ENCODE data around the gene LPCAT2.

Gene LPCAT2

GRCh38 chr16:55487048-55487803 is 21.6 kb upstream of the LPCAT2 start:
- TF ChIP-seq TEAD4 (IDR thresholded peaks at IDR 0.05) (no peak), USF1 (IDR thresholded peaks at IDR 0.05) (no peak), ZBTB7A (IDR thresholded peaks at IDR 0.05; ENCODE audit: low read depth) (no peak), TAF1 (IDR thresholded peaks at IDR 0.05; ENCODE audit: low read depth) (no peak), EP300 (IDR thresholded peaks at IDR 0.05; ENCODE audit: borderline replicate concordance) (no peak), YY1 (IDR thresholded peaks at IDR 0.05; ENCODE audit: low read depth) (no peak), CREB1 (IDR thresholded peaks at IDR 0.05; ENCODE audit: low read depth) (no peak), EGR1 (IDR thresholded peaks at IDR 0.05) (no peak), FOXM1 (IDR thresholded peaks at IDR 0.05; ENCODE audit: borderline replicate concordance, low read depth) (no peak), NFIC (IDR thresholded peaks at IDR 0.05) (no peak), MAX (IDR thresholded peaks at IDR 0.05) (no peak), RAD21 (IDR thresholded peaks at IDR 0.05; ENCODE audit: low read depth) (no peak), TCF12 (IDR thresholded peaks at IDR 0.05; ENCODE audit: low read depth) (no peak), CEBPB (IDR thresholded peaks at IDR 0.05) (no peak), REST (IDR thresholded peaks at IDR 0.05; ENCODE audit: low read depth) (no peak)

GRCh38 chr16:55488306-55488705 is 20.6 kb upstream of the LPCAT2 start:
- TF ChIP-seq TEAD4 (IDR thresholded peaks at IDR 0.05) (no peak), USF1 (IDR thresholded peaks at IDR 0.05) (no peak), EP300 (IDR thresholded peaks at IDR 0.05; ENCODE audit: borderline replicate concordance) (no peak), ZBTB7A (IDR thresholded peaks at IDR 0.05; ENCODE audit: low read depth) (no peak), FOXM1 (IDR thresholded peaks at IDR 0.05; ENCODE audit: borderline replicate concordance, low read depth) (no peak), TCF12 (IDR thresholded peaks at IDR 0.05; ENCODE audit: low read depth) (no peak), EGR1 (IDR thresholded peaks at IDR 0.05) (no peak), CREB1 (IDR thresholded peaks at IDR 0.05; ENCODE audit: low read depth) (no peak), MAX (IDR thresholded peaks at IDR 0.05) (no peak), YY1 (IDR thresholded peaks at IDR 0.05; ENCODE audit: low read depth) (no peak), RAD21 (IDR thresholded peaks at IDR 0.05; ENCODE audit: low read depth) (no peak), CEBPB (IDR thresholded peaks at IDR 0.05) (no peak), REST (IDR thresholded peaks at IDR 0.05; ENCODE audit: low read depth) (no peak)

- TF ChIP-seq CREB1 (IDR thresholded peaks at IDR 0.05; ENCODE audit: low read depth) (no peak), RAD21 (IDR thresholded peaks at IDR 0.05; ENCODE audit: low read depth) (no peak), USF1 (IDR thresholded peaks at IDR 0.05) (no peak), NFIC (IDR thresholded peaks at IDR 0.05) (no peak), YY1 (IDR thresholded peaks at IDR 0.05; ENCODE audit: low read depth) (no peak), FOXM1 (IDR thresholded peaks at IDR 0.05; ENCODE audit: borderline replicate concordance, low read depth) (no peak), REST (IDR thresholded peaks at IDR 0.05; ENCODE audit: low read depth) (no peak), EGR1 (IDR thresholded peaks at IDR 0.05) (no peak), ZBTB7A (IDR thresholded peaks at IDR 0.05; ENCODE audit: low read depth) (no peak), EP300 (IDR thresholded peaks at IDR 0.05; ENCODE audit: borderline replicate concordance) (no peak), TEAD4 (IDR thresholded peaks at IDR 0.05) (no peak), TAF1 (IDR thresholded peaks at IDR 0.05; ENCODE audit: low read depth) (no peak), MAX (IDR thresholded peaks at IDR 0.05) (no peak), TCF12 (IDR thresholded peaks at IDR 0.05; ENCODE audit: low read depth) (no peak), CEBPB (IDR thresholded peaks at IDR 0.05) (no peak)
These were observed 19.5 kb upstream of the LPCAT2 start for GRCh38 chr16:55489119-55489955.
